ENCODE results near the gene TNFRSF18.

The TNFRSF18 gene

DNA sequence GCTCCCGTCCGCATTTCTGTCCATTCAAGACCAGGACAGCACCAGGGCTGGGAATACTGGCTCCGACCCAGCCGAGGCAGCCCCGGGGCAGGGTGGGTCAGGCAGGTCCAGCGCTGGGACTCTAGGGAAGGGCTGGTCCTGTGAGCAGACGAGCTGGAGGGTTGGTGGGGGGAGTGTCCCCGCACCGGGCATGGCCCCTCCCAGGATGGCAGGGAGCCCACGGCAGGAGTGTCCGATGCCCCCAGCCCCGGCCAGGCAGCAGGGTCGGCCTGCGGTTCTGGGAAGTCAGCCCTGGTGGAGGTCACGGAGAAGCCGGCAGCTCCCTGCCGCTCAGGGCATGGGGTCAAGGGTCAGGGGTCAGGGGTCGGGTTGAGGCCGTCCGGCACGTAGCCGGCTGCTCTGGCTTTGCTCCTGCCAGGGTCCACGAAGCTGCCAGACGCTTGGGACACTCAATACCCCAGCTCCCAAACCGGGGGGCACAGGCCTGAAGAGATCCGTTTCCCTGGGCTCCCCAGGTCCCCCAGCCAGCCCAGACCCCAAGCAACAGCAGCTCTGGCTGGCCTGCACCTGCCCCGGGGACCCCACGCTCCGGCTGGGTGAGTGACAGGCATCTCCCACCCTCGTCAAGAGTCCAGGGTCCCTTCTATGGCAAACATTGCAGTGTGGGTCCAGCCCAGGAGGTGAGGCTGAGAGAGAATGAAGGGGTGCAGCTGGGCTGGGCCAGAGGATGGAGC lies 33.4 kb upstream of the TNFRSF18 start:
- no peak for DNase-seq (ENCODE audit: low read depth in 1 of 2, low spot score in 1 of 2)
- Histone ChIP-seq H3K27ac (replicated peaks) (no peak overlapping the region), H3K27me3 (ENCODE audit: insufficient read depth, poor library complexity, severe bottlenecking) (peaks cover 18% of the 10 kb centered on the region), H3K4me3 (replicated peaks; ENCODE audit: insufficient read depth, low read length) (no peak overlapping the region)
- TF ChIP-seq GABPA (IDR thresholded peaks at IDR 0.05; ENCODE audit: low read depth) (no peak), POLR2AphosphoS5 (IDR thresholded peaks at IDR 0.05; ENCODE audit: low read depth) (no peak), SPI1 (IDR thresholded peaks at IDR 0.05; ENCODE audit: borderline replicate concordance, low read depth) (no peak)
- TF ChIP-seq, protein P1, sequence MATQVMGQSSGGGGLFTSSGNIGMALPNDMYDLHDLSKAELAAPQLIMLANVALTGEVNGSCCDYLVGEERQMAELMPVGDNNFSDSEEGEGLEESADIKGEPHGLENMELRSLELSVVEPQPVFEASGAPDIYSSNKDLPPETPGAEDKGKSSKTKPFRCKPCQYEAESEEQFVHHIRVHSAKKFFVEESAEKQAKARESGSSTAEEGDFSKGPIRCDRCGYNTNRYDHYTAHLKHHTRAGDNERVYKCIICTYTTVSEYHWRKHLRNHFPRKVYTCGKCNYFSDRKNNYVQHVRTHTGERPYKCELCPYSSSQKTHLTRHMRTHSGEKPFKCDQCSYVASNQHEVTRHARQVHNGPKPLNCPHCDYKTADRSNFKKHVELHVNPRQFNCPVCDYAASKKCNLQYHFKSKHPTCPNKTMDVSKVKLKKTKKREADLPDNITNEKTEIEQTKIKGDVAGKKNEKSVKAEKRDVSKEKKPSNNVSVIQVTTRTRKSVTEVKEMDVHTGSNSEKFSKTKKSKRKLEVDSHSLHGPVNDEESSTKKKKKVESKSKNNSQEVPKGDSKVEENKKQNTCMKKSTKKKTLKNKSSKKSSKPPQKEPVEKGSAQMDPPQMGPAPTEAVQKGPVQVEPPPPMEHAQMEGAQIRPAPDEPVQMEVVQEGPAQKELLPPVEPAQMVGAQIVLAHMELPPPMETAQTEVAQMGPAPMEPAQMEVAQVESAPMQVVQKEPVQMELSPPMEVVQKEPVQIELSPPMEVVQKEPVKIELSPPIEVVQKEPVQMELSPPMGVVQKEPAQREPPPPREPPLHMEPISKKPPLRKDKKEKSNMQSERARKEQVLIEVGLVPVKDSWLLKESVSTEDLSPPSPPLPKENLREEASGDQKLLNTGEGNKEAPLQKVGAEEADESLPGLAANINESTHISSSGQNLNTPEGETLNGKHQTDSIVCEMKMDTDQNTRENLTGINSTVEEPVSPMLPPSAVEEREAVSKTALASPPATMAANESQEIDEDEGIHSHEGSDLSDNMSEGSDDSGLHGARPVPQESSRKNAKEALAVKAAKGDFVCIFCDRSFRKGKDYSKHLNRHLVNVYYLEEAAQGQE (IDR thresholded peaks at IDR 0.05; ENCODE audit: insufficient replicate concordance, low read depth): no peak
- TF ChIP-seq, protein P2, sequence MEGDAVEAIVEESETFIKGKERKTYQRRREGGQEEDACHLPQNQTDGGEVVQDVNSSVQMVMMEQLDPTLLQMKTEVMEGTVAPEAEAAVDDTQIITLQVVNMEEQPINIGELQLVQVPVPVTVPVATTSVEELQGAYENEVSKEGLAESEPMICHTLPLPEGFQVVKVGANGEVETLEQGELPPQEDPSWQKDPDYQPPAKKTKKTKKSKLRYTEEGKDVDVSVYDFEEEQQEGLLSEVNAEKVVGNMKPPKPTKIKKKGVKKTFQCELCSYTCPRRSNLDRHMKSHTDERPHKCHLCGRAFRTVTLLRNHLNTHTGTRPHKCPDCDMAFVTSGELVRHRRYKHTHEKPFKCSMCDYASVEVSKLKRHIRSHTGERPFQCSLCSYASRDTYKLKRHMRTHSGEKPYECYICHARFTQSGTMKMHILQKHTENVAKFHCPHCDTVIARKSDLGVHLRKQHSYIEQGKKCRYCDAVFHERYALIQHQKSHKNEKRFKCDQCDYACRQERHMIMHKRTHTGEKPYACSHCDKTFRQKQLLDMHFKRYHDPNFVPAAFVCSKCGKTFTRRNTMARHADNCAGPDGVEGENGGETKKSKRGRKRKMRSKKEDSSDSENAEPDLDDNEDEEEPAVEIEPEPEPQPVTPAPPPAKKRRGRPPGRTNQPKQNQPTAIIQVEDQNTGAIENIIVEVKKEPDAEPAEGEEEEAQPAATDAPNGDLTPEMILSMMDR (IDR thresholded peaks at IDR 0.05; ENCODE audit: insufficient read depth, low read length): no peak

- Histone ChIP-seq H3K27me3 (ENCODE audit: insufficient read depth, poor library complexity, severe bottlenecking) (peaks cover 18% of the 10 kb centered on the region), H3K27ac (replicated peaks) (no peak overlapping the region), H3K4me3 (replicated peaks; ENCODE audit: insufficient read depth, low read length) (no peak overlapping the region)
- TF ChIP-seq GABPA (IDR thresholded peaks at IDR 0.05; ENCODE audit: low read depth): no peak
- TF ChIP-seq POLR2AphosphoS5 (IDR thresholded peaks at IDR 0.05; ENCODE audit: low read depth): no peak
- TF ChIP-seq SPI1 (IDR thresholded peaks at IDR 0.05; ENCODE audit: borderline replicate concordance, low read depth): no peak
- TF ChIP-seq, protein P2 (IDR thresholded peaks at IDR 0.05; ENCODE audit: insufficient read depth, low read length): no peak
- TF ChIP-seq, protein P1 (IDR thresholded peaks at IDR 0.05; ENCODE audit: insufficient replicate concordance, low read depth): no peak
- DNase-seq (ENCODE audit: low read depth in 1 of 2, low spot score in 1 of 2): no peak
Observed at GRCh38 chr1:1239227-1239613, 32.8 kb upstream of the TNFRSF18 start.

DNA sequence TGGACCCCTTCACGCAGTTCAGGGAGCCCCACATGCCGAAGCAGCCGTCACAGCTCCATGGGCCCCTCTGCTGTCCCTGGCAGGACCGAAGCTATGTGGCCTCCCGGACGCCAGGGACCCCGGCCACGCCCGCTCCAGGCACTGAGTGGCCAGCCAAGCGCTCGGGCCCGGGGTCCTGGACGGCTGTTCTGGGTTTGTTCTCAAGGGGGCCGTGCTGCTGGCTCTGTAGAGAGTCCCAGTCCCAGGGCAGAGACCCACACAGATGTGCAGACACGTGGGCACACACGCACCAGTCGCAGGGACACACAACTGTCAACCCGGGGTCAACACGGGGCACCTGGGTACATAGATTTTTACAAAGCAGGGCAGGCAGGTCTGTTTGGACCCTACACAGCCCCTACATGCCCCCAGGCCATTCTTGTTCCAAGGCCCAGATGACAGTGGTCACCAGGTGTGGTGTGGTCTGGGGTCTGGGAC lies 32.3 kb upstream of the TNFRSF18 start:
- no peak overlapping the region for H3K4me3 ChIP-seq (replicated peaks; ENCODE audit: insufficient read depth, low read length)
- peaks cover 18% of the 10 kb centered on the region for H3K27me3 ChIP-seq (ENCODE audit: insufficient read depth, poor library complexity, severe bottlenecking)
- no peak for DNase-seq (ENCODE audit: low read depth in 1 of 2, low spot score in 1 of 2)
- no peak for TF ChIP-seq POLR2AphosphoS5 (IDR thresholded peaks at IDR 0.05; ENCODE audit: low read depth)
- TF ChIP-seq, protein P1 (IDR thresholded peaks at IDR 0.05; ENCODE audit: insufficient replicate concordance, low read depth): no peak
- no peak overlapping the region for H3K27ac ChIP-seq (replicated peaks)
